ENCODE measurements around the gene SNAP25. TPM values are rescaled to one million over a fixed set of nuclear protein-coding genes. Genes with fewer than 3 reads are reported as not detected.

Gene SNAP25
- total RNA-seq, 2 donors from 2014 or later, result 0.74 to 9.3 TPM

GRCh38 chr20:10352934-10353824, 134.5 kb downstream of the SNAP25 start:
- no peaks in the 10 kb centered on the region for H3K36me3 ChIP-seq
- DNase-seq (ENCODE audit: low spot score), result no peak
- H3K27ac ChIP-seq, result peak overlapping the region in 1 of 2 donors; percentile 0
- no peak overlapping the region for H3K4me3 ChIP-seq
- peaks cover 0 to 6% of the 10 kb centered on the region in 2 donors for H3K4me1 ChIP-seq
- no peak for TF ChIP-seq CTCF (IDR thresholded peaks at IDR 0.05)
- H3K27me3 ChIP-seq, result no peaks in the 10 kb centered on the region
- H3K9me3 ChIP-seq, result no peaks in the 10 kb centered on the region

- Histone ChIP-seq H3K4me1 (peaks cover 0 to 16% of the 10 kb centered on the region in 2 donors), H3K36me3 (no peaks in the 10 kb centered on the region), H3K9me3 (no peaks in the 10 kb centered on the region), H3K27ac (no peak overlapping the region), H3K4me3 (no peak overlapping the region), H3K27me3 (no peaks in the 10 kb centered on the region)
- no peak for DNase-seq (ENCODE audit: low spot score)
- no peak for TF ChIP-seq CTCF (IDR thresholded peaks at IDR 0.05)
These were observed 138.0 kb downstream of the SNAP25 start for GRCh38 chr20:10356628-10357027.

Other genes starting within 250 kb of the SNAP25 start
- gene ANKEF1, start 183.8 kb upstream of the SNAP25 start, total RNA-seq, result 1 to 10 TPM; 1.1 to 2.6 TPM
- gene MKKS, start 215.4 kb downstream of the SNAP25 start, total RNA-seq, result 10 to 100 TPM; 12.4 to 15.4 TPM
- 1 to 10 TPM; 1.1 to 2.0 TPM for gene SLX4IP, start 216.5 kb downstream of the SNAP25 start, total RNA-seq